GM23248 (cell line): ENCODE measurements around the gene TRAF2. TPM values are rescaled to one million over a fixed set of nuclear protein-coding genes. Genes with fewer than 3 reads are reported as not detected.
A peak's percentile ranks its signal among the peaks of the same experiment; 100 is the strongest.
"Not testable (repeated sequence)": the region's sequence is repeated elsewhere in the genome, so short reads cannot be mapped to it uniquely, and the experiment has no call there.

Source experiments
- DNase-seq: peaks from one replicate; pipeline ENCODE4 v3.0.0-alpha.2; 2015
- H2AFZ ChIP-seq: fragments of 200-600 bp; sonication (generic); 2 replicates; pipeline ENCODE4 v1.6.1; 2016; ENCODE audit warnings: antibody characterized with exemption
- H3F3A ChIP-seq: fragments of 200-600 bp; sonication (generic); 2 replicates; pipeline ENCODE4 v1.6.1; 2016; ENCODE audit warnings: mild to moderate bottlenecking, antibody characterized with exemption, mixed run types; ENCODE audit not compliant: insufficient read depth
- H3K27ac ChIP-seq: fragments of 200-600 bp; sonication (generic); 2 replicates; pipeline ENCODE4 v1.5.1; 2016; ENCODE audit warnings: mild to moderate bottlenecking
- H3K27me3 ChIP-seq: fragments of 200-600 bp; sonication (generic); replicated peaks from 2 replicates; pipeline ENCODE4 v1.6.1; 2016; ENCODE audit warnings: mild to moderate bottlenecking; ENCODE audit not compliant: insufficient read depth
- H3K36me3 ChIP-seq: fragments of 200-600 bp; sonication (generic); 2 replicates; pipeline ENCODE4 v1.6.1; 2016; ENCODE audit warnings: low read depth, mild to moderate bottlenecking
- H3K4me1 ChIP-seq: fragments of 200-600 bp; sonication (generic); 2 replicates; pipeline ENCODE4 v1.6.1; 2016; ENCODE audit warnings: mild to moderate bottlenecking; ENCODE audit not compliant: insufficient read depth
- H3K4me2 ChIP-seq: fragments of 200-600 bp; sonication (generic); one replicate; pipeline ENCODE4 v1.6.1; 2016; ENCODE audit warnings: mild to moderate bottlenecking; ENCODE audit not compliant: unreplicated experiment
- H3K4me3 ChIP-seq: fragments of 200-600 bp; sonication (generic); 2 replicates; pipeline ENCODE4 v1.5.1; 2016; ENCODE audit warnings: mild to moderate bottlenecking
- H3K79me2 ChIP-seq: fragments of 200-600 bp; sonication (generic); 2 replicates; pipeline ENCODE4 v1.6.1; 2016; ENCODE audit warnings: mild to moderate bottlenecking; ENCODE audit not compliant: insufficient read depth
- H3K9ac ChIP-seq: fragments of 200-600 bp; sonication (generic); 2 replicates; pipeline ENCODE4 v1.6.1; 2016; ENCODE audit warnings: mild to moderate bottlenecking
- H3K9me2 ChIP-seq: fragments of 200-600 bp; sonication (generic); 2 replicates; pipeline ENCODE4 v1.6.1; 2016; ENCODE audit warnings: mixed run types, mild to moderate bottlenecking, moderate library complexity; ENCODE audit not compliant: insufficient read depth
- H3K9me3 ChIP-seq: fragments of 200-600 bp; sonication (generic); one replicate; pipeline ENCODE4 v1.6.1; 2017; ENCODE audit warnings: low read depth
- H4K20me1 ChIP-seq: fragments of 200-600 bp; sonication (generic); 2 replicates; pipeline ENCODE4 v1.6.0; 2016; ENCODE audit not compliant: insufficient read depth
- EZH2 ChIP-seq: fragments of 200-600 bp; sonication (generic); IDR thresholded peaks from 2 replicates; pipeline ENCODE4 v1.6.1; 2018; ENCODE audit warnings: antibody characterized with exemption, mild to moderate bottlenecking; ENCODE audit not compliant: insufficient read depth, poor library complexity, severe bottlenecking
- EZH2phosphoT487 ChIP-seq: fragments of 200-600 bp; sonication (generic); IDR thresholded peaks from 2 replicates; pipeline ENCODE4 v1.6.1; 2018; ENCODE audit warnings: antibody characterized with exemption, moderate library complexity, mild to moderate bottlenecking, low read depth; ENCODE audit not compliant: insufficient read depth
- WGBS, 2 experiments: methylation state at CpG; one replicate each; pipeline ENCODE4 v1.1.6; 2015 to 2017; ENCODE audit warnings: low lambda C conversion rate in 2 of 2, low coverage in 1 of 2; ENCODE audit errors: missing lambda C conversion rate in 2 of 2; 5-methylcytosine and 5-hydroxymethylcytosine counted together
- in situ Hi-C: fragments of 300-500 bp; cut with MboI; formaldehyde crosslinking; loops from 2 replicates; pipeline ENCODE4 v1.15.0; 2020
- polyA plus RNA-seq: library from polyadenylated mRNA; unstranded; fragments of >200 nt; fragmentation: Nextera tagmentation; extraction: Ambion mirVana; gene quantifications from 2 replicates; pipeline ENCODE4 v1.2.1, GENCODE V29; 2016
- total RNA-seq: library from RNA; depleted of rRNA; stranded (reverse); fragments of >200 nt; shearing (Covaris generic); gene quantifications from 2 replicates; pipeline ENCODE4 v1.2.3, GENCODE V29; 2014

TRAF2 gene
- total and polyA plus RNA-seq, 2 experiments from 2014 or later, result 8.1 to 15.0 TPM

GRCh38 chr9:136839229-136840139 is 46.8 kb upstream of the TRAF2 start:
- Histone ChIP-seq H3K4me2 (no peak overlapping the region), H2AFZ (no peak overlapping the region), H3K36me3 (no peaks in the 10 kb centered on the region), H4K20me1 (no peaks in the 10 kb centered on the region), H3K9me3 (no peaks in the 10 kb centered on the region), H3F3A (no peaks in the 10 kb centered on the region), H3K9me2 (no peaks in the 10 kb centered on the region), H3K27me3 (no peaks in the 10 kb centered on the region), H3K79me2 (no peaks in the 10 kb centered on the region), H3K4me1 (peaks cover 13% of the 10 kb centered on the region), H3K9ac (no peak overlapping the region), H3K4me3 (no peak overlapping the region), H3K27ac (no peak overlapping the region)
- no peak for TF ChIP-seq EZH2phosphoT487
- no peak for TF ChIP-seq EZH2
- 89 to 93% methylated on average over 18 to 36 of the region's 36 CpGs for WGBS, 2 experiments
- in situ Hi-C loops, result no loop called here
- no peak for DNase-seq

GRCh38 chr9:136840140-136840876 is 46.0 kb upstream of the TRAF2 start:
- in situ Hi-C loops, result no loop called here
- Histone ChIP-seq H3K9ac (no peak overlapping the region), H3K9me3 (no peaks in the 10 kb centered on the region), H3K27ac (no peak overlapping the region), H3F3A (no peaks in the 10 kb centered on the region), H3K79me2 (no peaks in the 10 kb centered on the region), H2AFZ (no peak overlapping the region), H3K4me2 (no peak overlapping the region), H3K4me1 (peaks cover 13% of the 10 kb centered on the region), H3K36me3 (no peaks in the 10 kb centered on the region), H4K20me1 (no peaks in the 10 kb centered on the region), H3K27me3 (0 out of 2 replicates have a peak, but pooled peaks cover 3% of the 10 kb centered on the region), H3K9me2 (no peaks in the 10 kb centered on the region), H3K4me3 (no peak overlapping the region)
- 67 to 68% methylated on average over 27 to 30 of the region's 32 CpGs for WGBS, 2 experiments
- no peak for TF ChIP-seq EZH2phosphoT487
- no peak for DNase-seq

GRCh38 chr9:136840877-136841645 is 45.3 kb upstream of the TRAF2 start:
- H3K27me3 ChIP-seq, result 0 out of 2 replicates have a peak, but pooled peaks cover 3% of the 10 kb centered on the region
- no peaks in the 10 kb centered on the region for H3K9me2 ChIP-seq
- TF ChIP-seq EZH2phosphoT487 (no peak), EZH2 (no peak)
- no peaks in the 10 kb centered on the region for H3K36me3 ChIP-seq
- no peaks in the 10 kb centered on the region for H3K9me3 ChIP-seq
- H3K27ac ChIP-seq, result no peak overlapping the region
- H3K79me2 ChIP-seq, result no peaks in the 10 kb centered on the region
- H4K20me1 ChIP-seq, result no peaks in the 10 kb centered on the region
- no peak overlapping the region for H3K9ac ChIP-seq
- H3F3A ChIP-seq, result no peaks in the 10 kb centered on the region
- peaks cover 13% of the 10 kb centered on the region for H3K4me1 ChIP-seq
- in situ Hi-C loops, result no loop called here
- H2AFZ ChIP-seq, result no peak overlapping the region
- 51 to 62% methylated on average over 20 to 28 of the region's 28 CpGs for WGBS, 2 experiments
- no peak overlapping the region for H3K4me3 ChIP-seq
- peak; percentile 73 for DNase-seq
- no peak overlapping the region for H3K4me2 ChIP-seq

- H3K27me3 ChIP-seq, H3K36me3 ChIP-seq, H3K27ac ChIP-seq, H3F3A ChIP-seq, H4K20me1 ChIP-seq, H3K9me2 ChIP-seq, H3K9me3 ChIP-seq, DNase-seq, H3K4me3 ChIP-seq, H2AFZ ChIP-seq, H3K9ac ChIP-seq, in situ Hi-C loops, H3K79me2 ChIP-seq: not testable (repeated sequence)
- Histone ChIP-seq H3K4me2 (peak overlapping the region; percentile 89), H3K4me1 (peaks cover 13% of the 10 kb centered on the region)
- WGBS, 2 experiments, result 40 to 42% methylated on average over 16 of the region's 16 CpGs
Observed at GRCh38 chr9:136841646-136842379, 44.5 kb upstream of the TRAF2 start.

- H3K79me2 ChIP-seq, H3K9me3 ChIP-seq, H3K36me3 ChIP-seq, H2AFZ ChIP-seq, H3K27ac ChIP-seq, H3K9me2 ChIP-seq, H4K20me1 ChIP-seq, H3K27me3 ChIP-seq, H3F3A ChIP-seq, in situ Hi-C loops: not testable (repeated sequence)
- Histone ChIP-seq H3K4me3 (peak within 1 kb of the TSS; percentile 74), H3K4me1 (peaks cover 13% of the 10 kb centered on the region), H3K4me2 (peak within 1 kb of the TSS; percentile 89), H3K9ac (peak within 1 kb of the TSS; percentile 47)
- DNase-seq, result peak; percentile 86
- WGBS, 2 experiments, result 1% methylated on average over 20 to 26 of the region's 27 CpGs
Observed at GRCh38 chr9:136842380-136842948, 43.9 kb upstream of the TRAF2 start, which contains the start of gene AJM1. AJM1 (plus strand) TSS chr9:136842478; CDS start chr9:136844415, 1,937 bp downstream.
